SK-MEL-5 (cell line): ENCODE results near the gene LCE2D. TPM values are rescaled to one million over a fixed set of nuclear protein-coding genes. Genes with fewer than 3 reads are reported as not detected.
"Not testable (repeated sequence)": the region's sequence is repeated elsewhere in the genome, so short reads cannot be mapped to it uniquely, and the experiment has no call there.

ENCODE experiments used
- DNase-seq: peaks from one replicate; pipeline ENCODE4 v3.0.0-alpha.2; 2016; ENCODE audit warnings: low read depth, low spot score
- in situ Hi-C: cut with HindIII; loops from 2 replicates; pipeline ENCODE4 v1.10.0; 2016; ENCODE audit warnings: low sequenced_read_pairs, high pct_unique_total_duplicates, low pct_unique_long_range_greater_than_20kb
- polyA plus RNA-seq, 2 experiments: library from polyadenylated mRNA; depleted of rRNA; stranded (reverse); fragments of >200 nt; gene quantifications; 2 replicates each; pipeline ENCODE4 v1.2.3, GENCODE V29; 2015
- total RNA-seq: library from RNA; depleted of rRNA; stranded (reverse); fragments of >200 nt; shearing (Covaris generic); gene quantifications from 2 replicates; pipeline ENCODE4 v1.2.3, GENCODE V29; 2014; rRNA removed

LCE2D gene
- not detected in 2 replicates for total RNA-seq
- not detected in 2 replicates for polyA plus RNA-seq (2015; cell fraction: cytosol; rRNA removed)
- polyA plus RNA-seq (2015; cell fraction: nucleus; rRNA removed), result not detected in 2 replicates

GRCh38 chr1:152663098-152663497, at the start of gene LCE2D:
TSS of gene LCE2D (plus strand) at chr1:152663380. CDS start at chr1:152664106, 726 bp downstream.
- in situ Hi-C loops, result no loop called here

GRCh38 chr1:152613511-152613910, 49.7 kb upstream of the LCE2D start, which contains the start of gene LCE3B:
TSS of gene LCE3B (plus strand) at chr1:152613811. CDS start at chr1:152613811, 0 bp downstream.
- DNase-seq, result no peak
- in situ Hi-C loops, result no loop called here

More at GRCh38 chr1:152663098-152663497, at the start of gene LCE2D:
- DNase-seq, result no peak

- in situ Hi-C loops, result no loop called here
- no peak for DNase-seq
These were observed 41.2 kb upstream of the LCE2D start for GRCh38 chr1:152621993-152622392.

GRCh38 chr1:152622803-152623202, 40.4 kb upstream of the LCE2D start, which contains the start of gene LCE3A:
TSS of gene LCE3A (minus strand) at chr1:152623103. CDS start at chr1:152623103, 0 bp downstream.
- DNase-seq, result no peak
- in situ Hi-C loops, result no loop called here

GRCh38 chr1:152623203-152623844, 39.9 kb upstream of the LCE2D start:
- DNase-seq, result peak; percentile 40
- in situ Hi-C loops, result no loop called here

- in situ Hi-C loops, result no loop called here
- DNase-seq, result no peak
These were observed 36.4 kb upstream of the LCE2D start for GRCh38 chr1:152626744-152627143.

- in situ Hi-C loops, result no loop called here
These were observed 32.6 kb upstream of the LCE2D start for GRCh38 chr1:152630596-152630995.

GRCh38 chr1:152640351-152640750, 22.8 kb upstream of the LCE2D start:
- DNase-seq, result no peak
- in situ Hi-C loops, result no loop called here

More at GRCh38 chr1:152630596-152630995, 32.6 kb upstream of the LCE2D start:
- DNase-seq, result no peak

- in situ Hi-C loops, result no loop called here
- DNase-seq, result no peak
These were observed 19.2 kb upstream of the LCE2D start for GRCh38 chr1:152643945-152644344.

GRCh38 chr1:152645146-152645545, 18.0 kb upstream of the LCE2D start:
- no peak for DNase-seq
- in situ Hi-C loops, result no loop called here

GRCh38 chr1:152646656-152647055, 16.5 kb upstream of the LCE2D start:
- DNase-seq, result no peak
- in situ Hi-C loops, result no loop called here

- DNase-seq, result peak; percentile 91
- in situ Hi-C loops, result no loop called here
These were observed 9.1 kb upstream of the LCE2D start for GRCh38 chr1:152654110-152654509.

- no peak for DNase-seq
- in situ Hi-C loops, result no loop called here
These were observed 6.7 kb upstream of the LCE2D start for GRCh38 chr1:152656459-152656858.

- no peak for DNase-seq
- in situ Hi-C loops, result no loop called here
These were observed 5.5 kb upstream of the LCE2D start for GRCh38 chr1:152657677-152658076.

- DNase-seq, result no peak
- in situ Hi-C loops, result no loop called here
These were observed 4.5 kb upstream of the LCE2D start for GRCh38 chr1:152658649-152659048.

- in situ Hi-C loops, DNase-seq: not testable (repeated sequence)
These were observed 3.0 kb downstream of the LCE2D start for GRCh38 chr1:152666171-152666570.

GRCh38 chr1:152667648-152668047, 4.5 kb downstream of the LCE2D start:
- no peak for DNase-seq
- in situ Hi-C loops, result no loop called here

- in situ Hi-C loops, result no loop called here
- no peak for DNase-seq
These were observed 9.8 kb downstream of the LCE2D start for GRCh38 chr1:152673016-152673415.

GRCh38 chr1:152674983-152675382, 11.8 kb downstream of the LCE2D start, which contains the start of gene LCE2C:
TSS of gene LCE2C (plus strand) at chr1:152675279. CDS start at chr1:152676016, 737 bp downstream.
- DNase-seq, in situ Hi-C loops: not testable (repeated sequence)
